DMS 273 treated with DMSO at 0.1 percent for 48 hours (cell line): ENCODE results near the gene FBXO36.

Source experiments
- DNase-seq: peaks from one replicate; lab custom pipeline; 2025; lab: John Stamatoyannopoulos, UW

Gene FBXO36

DNA sequence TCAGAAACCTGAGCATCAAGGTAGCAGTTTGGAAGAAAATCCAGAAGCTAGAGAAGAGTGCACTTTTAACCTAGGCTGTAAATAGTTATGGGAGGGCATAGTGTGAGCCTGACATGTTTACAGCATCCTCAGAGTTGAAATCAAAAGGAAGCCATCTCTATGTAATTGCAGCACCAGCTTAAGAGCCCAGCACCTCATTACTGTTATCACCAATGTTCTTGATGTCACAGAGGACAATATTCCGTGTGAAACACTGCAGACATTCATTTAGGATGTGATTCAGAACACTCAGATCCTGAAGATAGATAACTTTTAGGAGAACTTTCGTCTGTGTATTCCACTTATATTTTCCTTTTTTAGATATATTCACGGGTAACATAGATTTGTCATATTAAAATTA lies 48.1 kb downstream of the FBXO36 start:
- no peak for DNase-seq

DNA sequence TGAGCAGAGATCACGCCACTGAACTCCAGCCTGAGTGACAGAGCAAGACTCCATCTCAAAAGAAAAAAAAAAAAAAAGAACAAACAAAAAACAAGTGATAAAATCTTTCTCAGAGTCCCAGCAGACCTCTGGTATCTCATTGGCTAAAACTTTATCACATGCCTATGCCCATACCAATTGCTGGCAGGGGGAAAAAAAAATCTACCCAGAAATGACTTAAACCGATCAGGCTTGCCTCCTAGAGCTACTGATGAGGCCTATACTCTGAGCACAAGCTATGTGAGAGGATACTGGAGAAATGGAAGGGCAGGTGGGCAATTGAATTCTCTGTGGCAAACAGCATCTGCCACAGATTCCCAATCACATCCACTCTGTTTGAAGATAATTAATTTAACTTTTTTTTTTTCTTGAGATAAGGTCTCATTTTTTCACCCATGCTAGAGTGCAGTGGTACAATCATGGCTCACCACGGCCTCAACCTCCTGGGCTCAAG lies 49.0 kb downstream of the FBXO36 start:
- no peak for DNase-seq

GRCh38 chr2:229974266-229974665 lies 52.0 kb downstream of the FBXO36 start:
- DNase-seq: no peak

- DNase-seq: peak; percentile 71
These were observed 58.3 kb downstream of the FBXO36 start for GRCh38 chr2:229980431-229981184.

- no peak for DNase-seq
These were observed 70.9 kb downstream of the FBXO36 start for GRCh38 chr2:229993236-229993635.

DNA sequence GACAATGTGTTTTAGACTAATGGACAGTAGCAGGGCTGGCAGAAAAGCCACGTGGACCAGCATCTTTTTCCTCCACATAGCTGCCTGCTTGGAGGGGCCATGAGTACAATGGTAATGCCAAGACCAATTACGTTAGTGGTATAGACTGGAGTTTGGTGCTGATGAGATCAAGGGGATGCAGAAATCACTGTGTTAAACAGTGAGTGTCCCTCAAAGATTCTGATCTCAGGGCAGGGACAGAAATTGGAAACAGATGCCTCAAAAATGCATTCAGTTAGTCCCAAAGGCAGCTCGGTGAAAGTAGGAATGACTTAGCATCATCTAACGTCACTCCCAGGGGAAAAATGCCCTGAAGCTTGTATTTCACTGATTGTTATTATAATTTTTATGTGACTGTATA lies 74.0 kb downstream of the FBXO36 start:
- no peak for DNase-seq

DNA sequence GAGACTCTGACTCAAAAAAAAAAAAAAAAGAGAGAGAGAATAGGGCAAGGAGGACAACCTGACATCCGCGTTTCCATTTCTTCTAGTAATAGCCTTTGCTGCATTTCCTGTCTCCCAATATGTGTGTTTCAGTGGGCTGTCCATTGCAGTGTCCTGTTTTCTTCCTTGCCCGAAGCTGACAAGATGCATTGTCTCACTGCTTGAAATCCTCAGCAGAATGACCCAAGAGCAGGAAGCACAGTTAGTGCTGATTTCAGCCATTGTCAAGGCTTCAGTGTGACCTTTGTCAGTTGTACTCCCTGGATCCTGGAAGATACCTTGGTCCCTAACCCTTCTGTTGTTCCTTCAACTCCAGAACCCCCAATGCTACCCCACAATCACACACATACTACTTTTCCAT lies 75.3 kb downstream of the FBXO36 start:
- DNase-seq: no peak

- DNase-seq: no peak
These were observed 78.0 kb downstream of the FBXO36 start for GRCh38 chr2:230000118-230000841.

- peak; percentile 7 for DNase-seq
These were observed 85.8 kb downstream of the FBXO36 start for GRCh38 chr2:230007931-230008707.

- no peak for DNase-seq
These were observed 86.4 kb downstream of the FBXO36 start for GRCh38 chr2:230008708-230009066.

- DNase-seq: no peak
These were observed 88.2 kb downstream of the FBXO36 start for GRCh38 chr2:230010501-230010900.

DNA sequence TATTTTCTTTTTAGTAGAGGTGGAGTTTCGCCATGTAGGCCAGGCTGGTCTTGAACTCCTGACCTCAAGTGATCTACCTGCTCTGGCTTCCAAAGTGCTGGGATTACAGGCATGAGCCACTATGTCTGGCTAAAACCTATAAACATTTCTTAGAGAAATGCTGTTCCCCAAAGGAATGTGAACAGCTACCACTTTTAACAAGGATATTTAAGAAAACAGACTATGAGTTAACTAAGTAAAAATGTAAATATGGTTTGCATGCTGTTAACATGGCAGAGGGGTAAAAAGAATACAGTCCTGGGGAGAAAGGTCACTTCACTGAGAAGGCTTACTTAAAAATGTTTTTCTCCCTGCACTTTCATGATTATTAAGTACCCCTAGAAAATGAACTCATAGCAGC lies 89.3 kb downstream of the FBXO36 start:
- no peak for DNase-seq

DNA sequence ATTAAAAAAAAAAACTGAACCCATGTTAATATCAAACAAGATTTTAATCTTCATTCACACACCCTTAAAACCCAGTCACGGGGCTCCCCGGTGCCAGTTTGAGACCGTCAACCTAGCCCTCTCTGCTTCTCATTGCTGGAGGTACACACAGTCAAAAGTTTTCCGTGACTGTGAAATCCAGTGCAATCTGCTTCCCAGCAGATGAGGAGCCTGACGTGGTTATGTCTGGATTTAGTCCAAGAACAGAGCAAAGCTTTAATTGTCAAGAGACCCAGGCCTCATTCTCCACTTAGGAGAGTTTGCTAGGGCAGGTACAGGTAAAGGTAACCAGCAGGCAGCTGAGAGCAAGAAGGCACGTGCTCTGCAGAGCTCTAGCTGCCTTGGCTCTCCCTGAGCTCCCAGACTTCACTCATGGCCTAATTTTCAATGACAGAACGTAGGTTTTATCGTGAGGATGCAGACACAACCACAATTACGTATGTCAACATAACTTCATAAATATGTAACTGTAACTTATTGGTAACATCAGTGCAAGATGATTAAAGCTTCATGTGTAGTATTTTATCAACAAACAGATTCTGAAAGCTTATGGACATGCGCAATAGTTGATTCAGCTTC lies 90.1 kb downstream of the FBXO36 start:
- no peak for DNase-seq

DNA sequence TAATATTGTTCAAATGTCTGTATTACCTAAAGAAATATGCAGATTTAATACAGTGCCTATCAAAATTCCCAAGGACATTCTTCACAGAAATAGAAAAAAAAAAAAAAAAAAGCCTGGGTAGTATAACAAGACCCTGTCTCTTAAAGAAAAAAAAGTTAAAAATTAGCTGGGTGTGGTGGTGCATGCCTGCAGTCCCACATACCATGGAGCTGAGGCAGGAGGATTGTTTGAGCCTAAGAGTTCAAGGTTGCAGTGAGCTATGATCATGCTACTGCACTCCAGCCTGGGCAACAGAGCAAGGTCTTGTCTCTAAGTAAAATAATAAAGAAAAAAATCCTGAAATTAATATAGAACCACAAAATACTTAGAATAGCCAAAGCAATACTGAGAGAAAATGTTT lies 94.5 kb downstream of the FBXO36 start:
- no peak for DNase-seq

DNA sequence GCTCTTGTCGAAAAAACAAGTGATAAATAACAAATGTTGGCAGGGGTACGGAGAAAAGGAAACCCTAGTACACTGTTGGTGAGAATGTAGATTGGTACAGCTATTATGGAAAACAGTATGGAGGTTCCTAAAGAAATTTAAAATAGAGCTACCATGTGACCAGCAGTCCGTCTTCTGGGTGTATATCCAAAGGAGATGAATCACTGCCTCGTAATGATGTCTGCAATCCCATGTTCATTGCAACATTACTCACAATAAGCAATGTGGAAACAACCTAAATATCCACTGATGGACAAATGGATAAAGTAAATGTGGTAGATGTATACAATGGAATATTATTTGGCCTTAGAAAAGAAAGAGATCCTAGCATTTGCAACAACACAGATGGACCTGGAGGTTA lies 95.8 kb downstream of the FBXO36 start:
- no peak for DNase-seq

DNA sequence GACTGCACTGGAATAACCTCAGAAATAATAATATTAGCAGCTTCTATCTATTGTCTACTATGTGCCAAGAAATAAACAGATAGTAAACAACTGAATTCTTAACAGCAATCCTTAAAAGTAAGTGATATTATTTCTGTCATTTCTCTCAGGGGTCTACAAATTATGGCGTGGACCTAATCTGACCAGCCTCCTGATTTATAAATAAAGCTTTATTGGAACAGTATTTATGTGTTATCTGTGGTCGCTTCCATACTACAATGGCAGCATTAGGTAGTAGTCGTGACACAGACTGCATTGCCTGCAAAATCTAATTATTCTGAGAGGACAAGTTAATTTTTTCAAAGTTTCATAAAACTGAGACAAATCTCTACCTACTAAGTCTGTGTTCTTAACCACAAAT lies 97.4 kb downstream of the FBXO36 start:
- no peak for DNase-seq

DNA sequence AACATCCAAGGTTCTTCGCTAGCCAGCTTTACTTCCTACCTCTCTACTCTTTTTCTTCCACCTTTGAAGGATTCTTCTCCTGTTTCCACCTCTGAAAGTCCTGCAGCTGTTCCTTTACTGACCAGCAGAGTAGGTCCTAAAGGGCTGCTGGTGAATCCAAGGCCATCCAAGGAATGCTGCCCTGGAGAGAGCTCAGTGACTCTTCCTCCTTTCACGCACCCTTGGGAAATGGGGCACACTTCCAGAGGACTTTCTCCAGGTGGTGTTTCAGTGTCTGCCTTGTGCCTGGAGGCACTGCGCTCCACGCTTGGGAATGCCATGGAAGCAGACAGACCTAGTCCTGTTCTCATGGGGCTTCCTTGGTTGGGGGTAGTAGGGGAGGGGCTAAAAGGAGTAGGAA lies 101.0 kb downstream of the FBXO36 start:
- no peak for DNase-seq

GRCh38 chr2:230042195-230042594 lies 119.9 kb downstream of the FBXO36 start:
- DNase-seq: no peak

DNA sequence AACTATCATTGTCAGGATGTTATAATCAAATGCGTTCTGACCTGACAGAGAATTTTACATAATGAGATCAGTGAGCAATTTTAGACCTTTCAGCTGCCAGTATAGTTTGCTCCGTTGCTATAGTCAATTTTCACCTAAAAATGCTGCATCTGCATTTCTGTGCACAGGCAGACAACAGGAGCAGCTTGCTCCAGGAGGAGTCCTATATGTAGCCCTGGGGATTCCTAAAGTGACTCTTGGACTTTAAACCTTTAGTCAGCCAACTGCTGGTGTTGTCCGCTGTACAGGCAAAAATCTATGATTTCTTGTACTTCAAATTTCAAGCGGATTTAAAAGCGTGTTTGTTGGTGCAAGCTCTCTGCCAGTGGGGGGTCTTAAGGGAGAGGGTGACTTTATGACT lies 120.7 kb downstream of the FBXO36 start:
- no peak for DNase-seq

GRCh38 chr2:230043461-230043860 lies 121.2 kb downstream of the FBXO36 start:
- DNase-seq: no peak

DNA sequence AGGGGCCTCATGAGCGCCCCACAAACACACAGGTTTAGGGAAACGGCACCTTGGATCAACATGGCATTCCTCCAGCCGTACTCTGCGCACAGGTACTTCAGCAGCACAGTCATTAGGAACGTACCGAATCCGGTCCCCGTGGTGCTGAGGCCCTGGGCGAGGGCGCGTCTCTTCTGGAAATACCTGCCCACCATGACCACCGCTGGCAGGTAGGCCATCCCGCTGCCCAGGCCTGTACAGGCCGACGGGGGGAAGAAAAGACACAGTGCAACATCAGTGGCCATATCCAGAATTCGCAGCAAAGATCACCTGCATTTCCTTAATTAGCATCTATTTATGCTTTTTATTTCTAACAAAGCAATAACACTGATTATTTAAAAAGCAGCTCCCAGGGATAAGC lies 124.2 kb downstream of the FBXO36 start:
- DNase-seq: no peak

DNA sequence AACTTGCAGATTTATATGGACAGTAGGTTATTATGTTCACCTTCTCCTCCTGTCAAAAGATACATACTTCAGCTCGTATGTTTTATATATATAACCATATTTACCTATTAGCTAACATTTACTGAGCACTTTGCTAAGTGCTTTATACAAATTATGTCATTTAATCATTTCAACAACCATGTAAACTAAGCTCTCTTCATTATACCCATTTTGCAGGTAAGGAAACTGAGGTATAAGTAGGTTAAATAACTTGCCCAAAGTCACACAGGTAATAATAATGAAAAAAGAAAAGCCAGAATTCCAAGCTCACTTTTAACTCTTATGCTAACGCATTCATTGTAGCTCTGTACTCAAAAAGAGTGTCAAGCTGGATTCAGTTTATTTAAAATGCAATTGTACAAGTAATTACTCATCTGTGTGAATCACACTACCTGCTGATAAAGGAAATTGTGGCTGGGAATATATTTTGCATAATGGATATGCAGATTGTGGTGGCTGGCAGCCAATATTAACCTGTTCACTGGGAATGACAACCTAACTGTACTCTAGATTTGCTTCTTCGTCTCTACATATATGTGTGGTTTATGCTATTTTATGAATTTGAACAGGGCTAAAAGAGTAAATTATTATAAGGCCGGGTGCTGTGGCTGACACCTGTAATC lies 125.8 kb downstream of the FBXO36 start:
- DNase-seq: no peak
